Bronchial epithelial cell (primary cell): ENCODE data around the gene TMEM140. TPM values are rescaled to one million over a fixed set of nuclear protein-coding genes. Genes with fewer than 3 reads are reported as not detected.

Experiments used
- DNase-seq: peaks from one replicate; pipeline ENCODE4 v3.0.0-alpha.2; 2010; ENCODE audit warnings: low read depth
- FAIRE-seq: peaks from 2 replicates; lab custom pipeline; 2011; peaks lifted over from hg19 to GRCh38; lab: Jason Lieb, UNC
- H3K27me3 ChIP-seq: 2 replicates; pipeline ENCODE4 v1.5.1; 2011; ENCODE audit warnings: low read length; ENCODE audit not compliant: control insufficient read depth, insufficient read depth
- H3K36me3 ChIP-seq: 2 replicates; pipeline ENCODE4 v1.5.1; 2011; ENCODE audit warnings: low read length; ENCODE audit not compliant: control insufficient read depth, insufficient read depth
- H3K4me3 ChIP-seq: 2 replicates; pipeline ENCODE4 v1.5.1; 2011; ENCODE audit warnings: mild to moderate bottlenecking, low read depth, low read length, control low read depth
- total RNA-seq: library from RNA; depleted of rRNA; stranded (reverse); fragments of >200 nt; gene quantifications from 2 replicates; pipeline ENCODE4 v1.2.1, GENCODE V29; 2014
- TF ChIP-seq, protein P1 (sequence below): IDR thresholded peaks from 2 replicates; pipeline ENCODE4 v1.5.1; 2011; ENCODE audit warnings: mild to moderate bottlenecking, moderate library complexity, low read length, control low read depth, inconsistent platforms; ENCODE audit not compliant: insufficient read depth, severe bottlenecking

Gene TMEM140
- total RNA-seq: 0.51 and 0.53 TPM in 2 replicates

GRCh38 chr7:135147899-135148721 lies at the start of gene TMEM140:
Gene TMEM140, plus strand, starts transcription at chr7:135148072. Its CDS starts 16,370 bp downstream, at chr7:135164442.
- Histone ChIP-seq H3K27me3 (no peaks in the 10 kb centered on the region), H3K4me3 (peak within 1 kb of the TSS; percentile 14), H3K36me3 (no peaks in the 10 kb centered on the region)
- DNase-seq (peak; percentile 67), FAIRE-seq (no peak)
- TF ChIP-seq, protein P1, sequence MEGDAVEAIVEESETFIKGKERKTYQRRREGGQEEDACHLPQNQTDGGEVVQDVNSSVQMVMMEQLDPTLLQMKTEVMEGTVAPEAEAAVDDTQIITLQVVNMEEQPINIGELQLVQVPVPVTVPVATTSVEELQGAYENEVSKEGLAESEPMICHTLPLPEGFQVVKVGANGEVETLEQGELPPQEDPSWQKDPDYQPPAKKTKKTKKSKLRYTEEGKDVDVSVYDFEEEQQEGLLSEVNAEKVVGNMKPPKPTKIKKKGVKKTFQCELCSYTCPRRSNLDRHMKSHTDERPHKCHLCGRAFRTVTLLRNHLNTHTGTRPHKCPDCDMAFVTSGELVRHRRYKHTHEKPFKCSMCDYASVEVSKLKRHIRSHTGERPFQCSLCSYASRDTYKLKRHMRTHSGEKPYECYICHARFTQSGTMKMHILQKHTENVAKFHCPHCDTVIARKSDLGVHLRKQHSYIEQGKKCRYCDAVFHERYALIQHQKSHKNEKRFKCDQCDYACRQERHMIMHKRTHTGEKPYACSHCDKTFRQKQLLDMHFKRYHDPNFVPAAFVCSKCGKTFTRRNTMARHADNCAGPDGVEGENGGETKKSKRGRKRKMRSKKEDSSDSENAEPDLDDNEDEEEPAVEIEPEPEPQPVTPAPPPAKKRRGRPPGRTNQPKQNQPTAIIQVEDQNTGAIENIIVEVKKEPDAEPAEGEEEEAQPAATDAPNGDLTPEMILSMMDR: no peak

GRCh38 chr7:135098391-135098790 lies 49.5 kb upstream of the TMEM140 start:
- H3K27me3 ChIP-seq: no peaks in the 10 kb centered on the region
- no peaks in the 10 kb centered on the region for H3K36me3 ChIP-seq
- FAIRE-seq (no peak), DNase-seq (peak; percentile 11)
- no peak overlapping the region for H3K4me3 ChIP-seq
- TF ChIP-seq, protein P1: no peak

DNA sequence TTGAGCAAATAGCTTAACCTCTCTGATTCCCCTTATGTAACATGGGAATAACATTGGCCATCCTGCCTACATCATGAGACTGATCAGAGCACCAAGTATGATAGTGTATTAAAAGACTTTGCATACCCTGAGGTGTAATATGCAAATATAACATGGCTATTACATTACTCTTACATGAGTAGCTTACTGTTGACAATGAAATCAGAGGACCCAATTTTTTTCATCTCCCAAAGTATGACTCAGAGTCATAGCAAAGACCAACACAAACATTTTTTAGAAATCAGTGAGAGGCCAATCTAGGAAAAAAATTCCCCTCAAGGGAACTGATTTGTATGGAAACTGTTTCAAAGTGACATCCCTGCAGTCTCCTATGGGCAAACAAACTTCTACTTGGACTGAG lies 47.0 kb upstream of the TMEM140 start:
- TF ChIP-seq, protein P1: no peak
- no peak for FAIRE-seq
- peak; percentile 83 for DNase-seq

GRCh38 chr7:135102372-135102771 lies 45.5 kb upstream of the TMEM140 start:
- H3K27me3 ChIP-seq: no peaks in the 10 kb centered on the region
- H3K4me3 ChIP-seq: no peak overlapping the region
- H3K36me3 ChIP-seq: no peaks in the 10 kb centered on the region
- FAIRE-seq (no peak), DNase-seq (no peak)
- TF ChIP-seq, protein P1: no peak

More for the DNA sequence above, 47.0 kb upstream of the TMEM140 start:
- no peak overlapping the region for H3K4me3 ChIP-seq
- H3K27me3 ChIP-seq: no peaks in the 10 kb centered on the region
- H3K36me3 ChIP-seq: no peaks in the 10 kb centered on the region

DNA sequence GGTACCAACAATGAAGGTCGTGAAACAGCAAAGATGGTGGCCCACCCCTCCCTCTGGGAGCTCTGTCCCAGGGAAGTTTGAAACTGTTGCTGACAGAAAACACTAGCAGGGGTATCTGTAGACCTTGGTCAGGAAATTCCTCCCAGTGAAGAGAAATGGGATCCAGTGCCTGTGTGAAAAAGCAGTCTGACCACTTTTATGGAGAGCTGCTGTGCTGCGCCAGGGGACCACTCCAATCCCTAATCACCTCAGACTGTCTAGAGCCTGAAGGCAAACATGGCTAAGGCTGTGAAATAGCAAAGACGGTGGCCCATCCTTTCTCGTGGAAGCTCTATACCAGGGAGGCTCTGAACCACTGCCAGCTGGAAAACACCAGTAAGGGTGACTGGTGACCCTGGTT lies 38.3 kb upstream of the TMEM140 start:
- no peak for FAIRE-seq
- TF ChIP-seq, protein P1: no peak

More for the DNA sequence above, 38.3 kb upstream of the TMEM140 start:
- Histone ChIP-seq H3K36me3 (no peaks in the 10 kb centered on the region), H3K4me3 (no peak overlapping the region), H3K27me3 (no peaks in the 10 kb centered on the region)
- no peak for DNase-seq
